ENCODE results near the gene FRMD4A.

The FRMD4A gene

DNA sequence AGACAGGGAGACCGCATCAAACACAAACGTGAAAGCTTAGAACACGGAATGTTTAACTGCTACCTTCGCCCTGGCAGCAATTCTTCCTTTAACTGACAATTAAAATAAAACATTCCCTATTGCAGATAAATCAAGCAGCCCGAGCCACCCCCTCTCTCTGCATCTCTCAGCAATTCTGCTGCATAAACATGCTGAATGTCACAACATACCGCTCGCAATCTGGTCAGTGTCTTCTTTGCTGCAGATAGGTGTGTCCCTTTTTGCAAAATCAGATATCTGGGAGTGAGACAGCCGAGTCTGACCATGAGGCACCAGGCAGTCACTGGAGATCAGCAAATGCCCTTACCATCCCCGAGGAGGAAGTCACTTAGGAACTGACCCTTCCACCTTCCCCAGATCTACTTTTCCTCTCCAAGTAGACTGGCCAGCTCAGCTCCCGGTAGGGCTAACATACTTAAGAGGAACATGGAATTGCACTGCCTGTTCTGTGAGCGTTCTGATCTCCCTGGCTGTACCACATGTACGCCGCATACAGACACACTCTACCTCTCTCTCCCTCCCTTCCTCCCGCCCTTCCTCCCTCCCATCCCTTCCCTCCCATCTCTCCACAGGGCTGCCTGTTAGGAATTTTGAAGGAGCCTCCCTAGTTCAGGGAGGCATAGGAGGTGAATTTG is at the start of gene FRMD4A:
FRMD4A (minus strand) TSS at position 537 of the 674 bp plus-strand sequence.
- H3K27me3 Mint-ChIP-seq: peaks cover 36% of the 10 kb centered on the region
- H3K27ac Mint-ChIP-seq: no peak within 1 kb of the TSS
- no peak for ATAC-seq

DNA sequence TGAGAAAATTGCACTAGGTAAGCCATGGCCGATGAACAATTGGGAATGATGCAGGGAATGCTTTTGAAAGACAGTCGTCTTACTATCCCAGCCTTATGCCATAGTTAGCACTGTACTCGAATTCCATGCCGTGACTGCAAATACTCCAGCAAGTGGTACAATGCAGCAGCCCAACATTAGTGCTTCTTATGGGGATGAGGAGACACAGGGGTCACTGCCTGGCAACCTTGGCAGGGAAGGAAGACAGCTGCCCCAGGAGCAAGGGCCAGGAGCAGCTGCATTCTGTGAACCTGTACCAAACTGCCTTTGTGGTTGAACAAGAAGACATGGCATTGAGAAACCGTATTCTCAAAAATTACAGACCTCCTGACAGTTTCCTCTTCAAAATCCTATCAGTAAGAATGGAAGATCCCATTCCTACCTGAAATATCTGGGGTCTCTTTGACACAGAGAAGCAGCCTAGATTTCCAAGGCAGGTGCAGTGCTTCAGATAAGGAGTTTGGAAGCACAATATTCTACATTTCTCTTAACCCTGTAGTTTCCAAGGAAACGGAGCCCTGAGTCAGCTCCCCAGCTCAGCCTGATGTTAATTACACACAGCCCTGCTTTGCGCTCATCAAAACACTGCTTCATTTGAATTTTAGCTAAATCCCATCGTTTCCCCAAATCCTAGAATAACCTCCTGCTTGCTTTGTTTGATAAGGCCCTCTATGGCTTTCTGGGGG is 49.0 kb upstream of the FRMD4A start:
- DNase-seq (no peak), ATAC-seq (no peak)
- Mint-ChIP-seq H3K27ac (no peak overlapping the region), H3K4me1 (peaks cover 39% of the 10 kb centered on the region), H3K9me3 (no peaks in the 10 kb centered on the region), H3K4me3 (no peak overlapping the region), H3K27me3 (peaks cover 27% of the 10 kb centered on the region), H3K36me3 (ENCODE audit: low read depth) (no peaks in the 10 kb centered on the region)

More for the DNA sequence above, at the start of gene FRMD4A:
- H3K36me3 Mint-ChIP-seq (ENCODE audit: low read depth): no peaks in the 10 kb centered on the region
- H3K9me3 Mint-ChIP-seq: no peaks in the 10 kb centered on the region
- no peaks in the 10 kb centered on the region for H3K4me1 Mint-ChIP-seq
- DNase-seq: no peak
- H3K4me3 Mint-ChIP-seq: no peak within 1 kb of the TSS

DNA sequence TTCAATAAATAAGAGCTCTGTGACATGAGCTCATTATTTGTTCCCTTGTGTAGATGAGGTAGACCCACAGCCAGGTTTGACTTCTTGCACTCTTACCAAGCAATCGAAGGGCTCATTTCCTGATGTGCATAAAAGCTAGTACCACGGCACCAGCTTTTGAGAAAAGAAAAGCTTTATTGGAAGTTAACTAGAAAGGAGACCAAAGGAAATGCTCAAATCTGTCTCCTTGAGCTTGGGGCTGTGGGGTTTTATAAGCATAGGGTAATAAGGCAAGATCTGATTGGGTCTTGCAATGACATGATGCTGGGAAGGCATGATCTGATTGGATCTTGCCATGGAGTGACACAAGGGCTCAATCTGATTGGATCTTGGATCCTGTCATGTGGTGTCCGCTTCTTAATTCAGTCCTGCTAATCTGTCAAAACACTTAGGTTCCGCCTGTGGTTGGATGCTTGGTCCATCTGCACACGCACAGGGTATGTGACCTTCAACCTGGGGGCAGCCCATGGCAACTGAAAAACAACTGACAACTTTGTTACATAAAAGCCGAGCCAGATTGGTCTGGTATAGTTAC is 47.8 kb upstream of the FRMD4A start:
- Mint-ChIP-seq H3K9me3 (no peaks in the 10 kb centered on the region), H3K4me3 (no peak overlapping the region), H3K27me3 (peaks cover 19% of the 10 kb centered on the region), H3K27ac (no peak overlapping the region), H3K4me1 (peaks cover 26% of the 10 kb centered on the region), H3K36me3 (ENCODE audit: low read depth) (no peaks in the 10 kb centered on the region)
- ATAC-seq (no peak), DNase-seq (no peak)

DNA sequence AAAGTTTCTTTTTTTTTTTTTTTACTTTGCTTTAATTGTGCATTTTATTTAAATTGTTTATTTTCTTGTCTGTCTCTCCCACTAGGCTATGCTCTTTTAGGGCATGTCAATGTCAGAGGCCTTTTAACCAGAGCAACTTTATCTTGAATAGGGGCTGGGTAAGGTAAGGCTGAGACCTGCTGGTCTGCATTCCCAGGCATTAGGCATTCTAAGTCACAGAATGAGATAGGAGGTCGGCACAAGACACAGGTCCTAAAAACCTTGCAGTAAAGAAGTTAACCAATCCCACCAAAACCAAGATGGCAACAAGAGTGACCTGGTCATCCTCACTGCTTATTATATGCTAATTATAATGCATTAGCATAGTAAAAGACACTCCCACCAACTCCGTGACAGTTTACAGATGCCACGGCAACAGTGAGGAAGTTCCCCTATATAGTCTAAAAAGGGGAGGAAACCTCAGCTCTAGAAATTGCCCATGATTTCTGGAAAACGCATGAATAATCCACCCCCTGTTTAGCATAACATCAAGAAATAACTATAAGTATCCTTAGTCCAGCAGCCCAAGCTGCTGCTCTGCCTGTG is 47.0 kb upstream of the FRMD4A start:
- Mint-ChIP-seq H3K4me3 (no peak overlapping the region), H3K4me1 (peaks cover 19% of the 10 kb centered on the region), H3K27ac (no peak overlapping the region), H3K9me3 (no peaks in the 10 kb centered on the region), H3K27me3 (peaks cover 24% of the 10 kb centered on the region), H3K36me3 (ENCODE audit: low read depth) (no peaks in the 10 kb centered on the region)
- DNase-seq (no peak), ATAC-seq (no peak)

DNA sequence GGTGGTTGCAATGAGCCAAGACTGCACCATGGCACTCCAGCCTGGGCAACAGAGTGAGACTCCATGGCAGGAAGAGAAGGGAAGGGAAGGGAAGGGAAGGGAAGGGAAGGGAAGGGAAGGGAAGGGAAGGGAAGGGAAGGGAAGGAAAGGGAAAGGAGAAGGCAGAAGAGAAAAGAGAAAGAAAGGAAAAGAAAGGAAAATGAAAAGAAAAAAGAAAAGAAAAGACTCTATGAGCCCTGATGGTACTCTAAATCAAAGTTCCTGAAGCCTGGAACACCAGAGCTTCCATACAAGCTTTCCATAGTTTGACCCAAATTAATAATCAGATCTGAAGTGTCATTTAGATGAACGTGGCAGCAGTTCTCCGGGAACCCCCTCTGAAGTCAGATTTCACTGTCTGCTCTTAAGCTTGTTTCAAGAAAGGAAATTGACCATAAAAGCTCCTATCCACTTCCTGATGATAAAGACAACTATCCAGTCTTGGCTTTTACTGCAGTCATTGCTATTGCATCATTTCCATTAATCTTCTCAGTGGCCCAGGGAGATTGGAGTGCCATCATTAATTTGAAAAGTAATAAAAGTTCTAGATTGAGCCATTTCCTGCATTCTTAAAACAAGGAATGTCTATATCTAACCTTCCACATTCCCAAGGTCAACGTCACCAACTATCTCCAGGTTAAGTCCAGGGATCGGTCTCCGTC is 44.2 kb upstream of the FRMD4A start:
- no peaks in the 10 kb centered on the region for H3K36me3 Mint-ChIP-seq (ENCODE audit: low read depth)
- DNase-seq (no peak), ATAC-seq (no peak)
- H3K4me1 Mint-ChIP-seq: peaks cover 2% of the 10 kb centered on the region
- peaks cover 31% of the 10 kb centered on the region for H3K27me3 Mint-ChIP-seq
- no peak overlapping the region for H3K4me3 Mint-ChIP-seq
- no peaks in the 10 kb centered on the region for H3K9me3 Mint-ChIP-seq
- no peak overlapping the region for H3K27ac Mint-ChIP-seq

DNA sequence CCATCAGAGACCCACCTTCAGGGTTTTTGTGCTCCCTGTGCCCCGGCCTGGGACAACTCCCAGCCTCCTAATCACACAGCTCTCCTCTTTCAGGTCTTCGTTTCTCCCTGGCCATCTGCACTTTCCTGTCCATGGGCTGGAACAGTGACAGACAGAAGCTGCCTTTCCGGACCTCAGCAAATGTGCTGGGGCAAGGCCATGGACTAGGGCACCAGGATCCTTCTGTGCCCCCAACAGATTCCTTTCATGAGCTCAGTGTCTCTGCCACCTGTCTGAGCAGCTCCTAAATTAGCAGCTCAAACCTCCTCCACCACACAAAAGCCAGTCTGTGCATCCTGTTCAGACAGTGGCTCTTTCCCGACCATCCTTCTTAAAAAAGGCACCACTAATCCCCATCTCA is 41.9 kb upstream of the FRMD4A start:
- Mint-ChIP-seq H3K27me3 (peaks cover 21% of the 10 kb centered on the region), H3K4me3 (no peak overlapping the region), H3K9me3 (no peaks in the 10 kb centered on the region), H3K36me3 (ENCODE audit: low read depth) (no peaks in the 10 kb centered on the region), H3K27ac (no peak overlapping the region), H3K4me1 (no peaks in the 10 kb centered on the region)
- no peak for DNase-seq
- no peak for ATAC-seq

DNA sequence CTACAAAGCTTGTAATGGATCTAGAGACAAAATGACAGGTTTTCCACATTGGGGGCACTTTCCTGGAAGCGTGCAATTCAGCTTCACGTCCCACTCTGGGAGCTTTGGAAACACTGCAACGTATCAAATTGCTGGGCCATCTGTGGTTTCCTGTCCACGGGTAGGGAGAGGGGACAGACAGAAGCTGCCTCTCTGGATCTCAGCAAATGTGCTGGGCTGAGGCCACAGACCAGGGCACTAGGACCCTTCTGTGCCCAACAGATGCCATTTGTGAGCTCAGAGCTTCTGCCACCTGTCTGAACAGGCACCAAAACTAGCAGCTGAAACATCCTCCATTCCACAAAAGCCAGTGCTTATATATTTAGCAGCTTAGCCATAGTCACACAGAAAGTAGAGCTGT is 40.9 kb upstream of the FRMD4A start:
- DNase-seq (no peak), ATAC-seq (no peak)
- Mint-ChIP-seq H3K4me1 (no peaks in the 10 kb centered on the region), H3K36me3 (ENCODE audit: low read depth) (no peaks in the 10 kb centered on the region), H3K9me3 (no peaks in the 10 kb centered on the region), H3K4me3 (no peak overlapping the region), H3K27me3 (peaks cover 21% of the 10 kb centered on the region), H3K27ac (no peak overlapping the region)

DNA sequence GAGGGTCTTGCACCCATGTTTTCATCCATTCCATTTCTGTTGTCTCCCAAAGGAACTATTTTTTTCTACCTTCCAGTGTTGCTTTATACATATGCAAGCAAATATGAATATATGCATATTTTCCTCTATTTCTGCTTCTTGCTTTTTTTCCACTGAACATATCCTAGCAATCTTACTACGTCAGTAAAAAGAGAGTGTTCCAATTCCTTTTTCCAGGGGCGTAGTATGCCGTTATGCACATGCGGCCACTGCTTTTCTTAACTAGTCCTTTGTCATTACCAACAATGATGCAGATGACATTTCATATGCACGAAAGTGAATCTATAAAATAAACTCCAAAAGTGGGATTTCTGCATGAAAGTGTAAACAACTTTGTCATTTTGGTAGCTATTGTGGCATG is 40.2 kb upstream of the FRMD4A start:
- DNase-seq (no peak), ATAC-seq (no peak)
- no peaks in the 10 kb centered on the region for H3K36me3 Mint-ChIP-seq (ENCODE audit: low read depth)
- H3K27ac Mint-ChIP-seq: no peak overlapping the region
- H3K4me3 Mint-ChIP-seq: no peak overlapping the region
- no peaks in the 10 kb centered on the region for H3K9me3 Mint-ChIP-seq
- no peaks in the 10 kb centered on the region for H3K4me1 Mint-ChIP-seq
- peaks cover 21% of the 10 kb centered on the region for H3K27me3 Mint-ChIP-seq

DNA sequence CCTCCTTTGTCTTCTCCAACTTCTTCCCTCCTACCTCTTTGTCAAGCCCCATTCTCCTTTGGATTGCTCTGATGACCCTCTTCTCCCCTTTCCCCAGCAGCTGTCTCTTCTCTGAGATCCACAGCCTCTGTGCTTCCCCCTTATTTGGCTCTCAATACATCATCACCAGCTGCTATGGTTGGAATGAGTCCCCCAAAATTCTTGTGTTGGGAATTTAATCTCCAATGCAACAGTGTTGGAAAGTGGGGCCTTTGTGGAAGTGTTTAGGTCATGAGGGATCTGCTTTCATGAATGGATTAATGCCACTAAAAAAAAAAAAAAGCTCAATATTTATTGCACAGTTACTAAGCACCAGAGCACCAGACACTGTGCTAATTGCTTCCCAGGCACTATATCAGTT is 39.2 kb upstream of the FRMD4A start:
- no peaks in the 10 kb centered on the region for H3K9me3 Mint-ChIP-seq
- no peaks in the 10 kb centered on the region for H3K4me1 Mint-ChIP-seq
- no peak overlapping the region for H3K4me3 Mint-ChIP-seq
- peaks cover 17% of the 10 kb centered on the region for H3K27me3 Mint-ChIP-seq
- no peaks in the 10 kb centered on the region for H3K36me3 Mint-ChIP-seq (ENCODE audit: low read depth)
- DNase-seq (no peak), ATAC-seq (no peak)
- no peak overlapping the region for H3K27ac Mint-ChIP-seq

DNA sequence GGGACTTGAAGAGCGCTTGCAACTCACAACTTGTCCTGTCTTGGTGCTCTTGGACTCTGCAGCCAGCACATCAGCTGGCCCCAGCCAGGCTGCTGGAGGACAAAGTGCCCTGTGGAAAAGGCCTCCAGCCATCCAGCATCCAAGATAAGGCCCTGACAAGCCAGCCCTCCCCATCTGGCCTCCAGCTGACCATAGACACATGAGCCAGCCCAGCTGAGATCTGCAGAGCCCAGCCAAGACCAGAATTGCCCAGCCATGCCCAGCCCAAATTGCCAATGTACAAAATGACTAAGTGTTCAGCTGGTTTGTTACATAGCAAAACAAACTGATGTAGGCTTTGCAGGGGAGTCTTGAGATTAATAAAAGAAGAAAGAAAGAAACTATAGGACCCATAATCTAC is 36.0 kb upstream of the FRMD4A start:
- H3K9me3 Mint-ChIP-seq: no peaks in the 10 kb centered on the region
- DNase-seq: no peak

DNA sequence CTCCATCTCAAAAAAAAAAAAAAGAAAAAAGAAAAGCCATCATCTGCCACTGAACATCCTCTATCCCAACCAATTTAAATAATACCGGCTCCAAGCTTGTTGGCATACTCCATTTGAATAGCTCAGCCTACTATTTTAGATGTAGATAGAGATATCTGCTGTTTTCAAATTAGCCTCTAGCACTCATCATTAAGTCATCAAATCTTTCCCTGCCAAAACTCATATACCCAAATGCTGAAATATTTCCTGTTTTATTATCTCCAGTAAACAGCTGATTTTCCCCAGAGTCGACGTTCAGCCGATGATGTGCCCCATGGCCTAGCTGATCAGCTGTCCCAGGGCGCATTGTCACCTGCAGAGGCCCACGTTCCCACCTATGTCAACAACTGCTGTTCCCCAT is 34.5 kb upstream of the FRMD4A start:
- Mint-ChIP-seq H3K27ac (no peak overlapping the region), H3K9me3 (no peaks in the 10 kb centered on the region), H3K4me3 (no peak overlapping the region), H3K27me3 (peaks cover 9% of the 10 kb centered on the region), H3K4me1 (no peaks in the 10 kb centered on the region), H3K36me3 (ENCODE audit: low read depth) (no peaks in the 10 kb centered on the region)
- ATAC-seq: no peak
- no peak for DNase-seq

More for the DNA sequence above, 36.0 kb upstream of the FRMD4A start:
- no peaks in the 10 kb centered on the region for H3K36me3 Mint-ChIP-seq (ENCODE audit: low read depth)
- H3K4me1 Mint-ChIP-seq: no peaks in the 10 kb centered on the region
- ATAC-seq: no peak
- H3K4me3 Mint-ChIP-seq: no peak overlapping the region
- H3K27me3 Mint-ChIP-seq: peaks cover 9% of the 10 kb centered on the region
- no peak overlapping the region for H3K27ac Mint-ChIP-seq

DNA sequence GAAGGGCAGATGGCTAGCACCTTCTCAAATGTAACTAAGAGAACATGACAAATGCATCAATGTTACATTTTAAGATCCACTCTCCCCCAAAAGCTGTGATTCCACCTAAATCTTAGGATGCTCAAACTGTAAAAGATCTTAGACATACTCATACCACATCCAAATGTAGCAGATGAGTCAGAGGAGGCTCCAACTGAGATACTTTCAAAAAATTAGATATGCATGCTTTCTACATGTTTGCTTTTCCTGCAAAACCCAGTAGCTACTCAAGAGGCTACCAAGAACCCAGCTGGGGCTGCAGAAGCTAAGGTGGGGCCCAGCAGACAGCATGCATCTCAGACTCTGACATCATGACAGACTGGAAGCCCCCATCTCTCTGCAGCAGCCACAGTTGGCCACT is 31.4 kb upstream of the FRMD4A start:
- no peak overlapping the region for H3K4me3 Mint-ChIP-seq
- H3K4me1 Mint-ChIP-seq: no peaks in the 10 kb centered on the region
- H3K36me3 Mint-ChIP-seq (ENCODE audit: low read depth): no peaks in the 10 kb centered on the region
- H3K9me3 Mint-ChIP-seq: no peaks in the 10 kb centered on the region
- peaks cover 7% of the 10 kb centered on the region for H3K27me3 Mint-ChIP-seq
- ATAC-seq: no peak
- DNase-seq: no peak
- H3K27ac Mint-ChIP-seq: no peak overlapping the region

DNA sequence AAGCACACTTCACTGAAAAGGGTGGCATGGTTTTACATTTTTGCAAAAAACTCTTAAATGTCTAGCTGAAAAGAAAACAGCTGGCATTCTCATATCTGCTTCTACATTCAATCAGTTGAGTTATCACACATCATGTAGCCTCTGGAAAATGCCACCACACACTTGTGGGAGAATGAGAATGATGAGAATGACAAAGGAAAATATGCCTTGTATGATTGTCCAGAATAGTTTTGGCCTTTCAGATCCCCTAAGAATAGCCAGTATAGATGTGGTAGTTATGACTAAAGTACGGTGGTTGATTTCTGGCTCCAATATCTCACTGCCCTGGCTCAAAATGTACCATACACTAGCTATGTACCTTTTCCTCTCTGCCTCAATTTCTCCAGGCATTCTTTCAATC is 30.2 kb upstream of the FRMD4A start:
- Mint-ChIP-seq H3K4me1 (no peaks in the 10 kb centered on the region), H3K27ac (no peak overlapping the region), H3K36me3 (ENCODE audit: low read depth) (no peaks in the 10 kb centered on the region), H3K4me3 (no peak overlapping the region), H3K9me3 (no peaks in the 10 kb centered on the region), H3K27me3 (peaks cover 7% of the 10 kb centered on the region)
- ATAC-seq: no peak
- DNase-seq: no peak

DNA sequence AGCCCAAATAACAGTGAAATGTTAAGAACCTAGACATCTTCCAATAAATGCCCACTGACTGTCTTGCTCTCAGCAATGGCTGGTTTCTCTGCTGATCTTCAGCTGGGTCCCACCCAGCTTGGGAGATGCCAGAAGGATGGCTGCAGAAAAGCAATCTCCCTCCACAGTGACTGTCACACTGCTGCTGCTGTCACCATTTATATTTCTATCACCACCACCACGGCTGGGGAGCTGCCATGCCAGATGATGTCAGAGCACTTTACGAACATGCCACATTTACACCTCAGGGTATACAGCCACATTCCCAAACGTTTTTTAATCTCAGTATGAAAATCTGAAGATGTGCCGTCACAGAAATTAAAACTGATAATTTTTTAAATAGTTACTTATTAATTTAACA is 29.8 kb upstream of the FRMD4A start:
- DNase-seq (no peak), ATAC-seq (no peak)
- H3K36me3 Mint-ChIP-seq (ENCODE audit: low read depth): no peaks in the 10 kb centered on the region
- H3K9me3 Mint-ChIP-seq: no peaks in the 10 kb centered on the region
- H3K27ac Mint-ChIP-seq: no peak overlapping the region
- no peak overlapping the region for H3K4me3 Mint-ChIP-seq
- no peaks in the 10 kb centered on the region for H3K4me1 Mint-ChIP-seq
- H3K27me3 Mint-ChIP-seq: peaks cover 7% of the 10 kb centered on the region
